Measurements from ENCODE around the gene SYNGAP1.
"Not testable (repeated sequence)": the region's sequence is repeated elsewhere in the genome, so short reads cannot be mapped to it uniquely, and the experiment has no call there.

SYNGAP1 gene

DNA sequence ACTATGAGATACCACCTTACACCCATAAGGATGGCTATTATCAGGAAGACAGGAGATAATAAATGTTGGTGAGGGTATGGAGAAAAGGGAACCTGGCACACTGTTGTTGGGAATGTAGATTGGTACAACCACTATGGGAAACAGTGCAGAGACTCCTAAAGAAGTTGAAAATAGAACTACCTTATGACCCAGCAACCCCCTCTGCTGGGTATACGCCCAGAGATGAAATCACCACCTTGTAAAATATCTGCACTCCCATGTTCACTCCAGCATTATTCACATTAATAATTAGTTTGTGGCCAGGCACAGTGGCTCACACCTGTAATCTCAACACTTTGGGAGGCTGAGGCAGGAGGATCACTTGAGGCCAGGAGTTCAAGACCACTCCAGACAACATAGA lies 61.3 kb downstream of the SYNGAP1 start:
- Mint-ChIP-seq H3K36me3 (no peaks in the 10 kb centered on the region), H3K4me1 (no peaks in the 10 kb centered on the region), H3K27me3 (peaks cover 23% of the 10 kb centered on the region), H3K4me3 (no peak overlapping the region), H3K9me3 (no peaks in the 10 kb centered on the region), H3K27ac (no peak overlapping the region)
- DNase-seq = peak; percentile 29
- CTCF ChIA-PET = no interaction called here

DNA sequence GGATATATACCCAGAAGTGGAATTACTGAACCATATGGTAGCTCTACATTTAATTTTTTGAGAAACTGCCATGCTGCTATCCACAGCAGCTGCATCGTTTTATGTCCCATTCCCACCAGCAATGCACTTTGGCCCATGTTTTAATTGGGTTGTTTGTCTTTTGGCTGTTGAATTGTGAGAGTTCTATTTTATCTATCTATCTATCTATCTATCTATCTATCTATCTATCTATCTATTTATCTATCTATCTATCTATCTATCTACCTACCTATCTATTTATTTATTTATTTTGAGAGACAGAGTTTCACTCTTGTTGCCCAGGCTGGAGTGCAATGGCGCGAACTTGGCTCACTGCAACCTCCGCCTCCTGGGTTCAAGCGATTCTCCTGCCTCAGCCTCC lies 62.8 kb downstream of the SYNGAP1 start:
- H3K36me3 Mint-ChIP-seq, H3K27ac Mint-ChIP-seq, H3K4me1 Mint-ChIP-seq, CTCF ChIA-PET, H3K4me3 Mint-ChIP-seq, H3K9me3 Mint-ChIP-seq, DNase-seq: not testable (repeated sequence)
- H3K27me3 Mint-ChIP-seq = peaks cover 30% of the 10 kb centered on the region

DNA sequence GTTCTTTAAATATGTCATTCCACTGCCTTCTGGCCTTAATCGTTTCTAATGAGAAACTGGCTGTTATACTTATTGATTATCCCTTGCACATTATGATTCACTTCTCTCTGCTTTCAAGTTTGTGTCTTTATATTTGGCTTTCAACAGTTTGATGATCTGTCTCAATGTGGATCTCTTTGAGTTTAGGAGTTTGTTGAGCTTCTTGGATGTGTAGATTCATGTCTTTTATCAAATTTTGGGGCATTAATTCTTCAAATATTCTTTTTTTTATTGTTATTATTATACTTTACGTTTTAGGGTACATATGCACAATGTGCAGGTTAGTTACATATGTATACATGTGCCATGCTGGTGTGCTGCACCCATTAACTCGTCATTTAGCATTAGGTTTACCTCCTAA lies 63.8 kb downstream of the SYNGAP1 start:
- no peaks in the 10 kb centered on the region for H3K4me1 Mint-ChIP-seq
- peaks cover 31% of the 10 kb centered on the region for H3K27me3 Mint-ChIP-seq
- CTCF ChIA-PET = no interaction called here
- H3K4me3 Mint-ChIP-seq = no peak overlapping the region
- no peak for DNase-seq
- no peaks in the 10 kb centered on the region for H3K36me3 Mint-ChIP-seq
- no peaks in the 10 kb centered on the region for H3K9me3 Mint-ChIP-seq
- H3K27ac Mint-ChIP-seq = no peak overlapping the region

DNA sequence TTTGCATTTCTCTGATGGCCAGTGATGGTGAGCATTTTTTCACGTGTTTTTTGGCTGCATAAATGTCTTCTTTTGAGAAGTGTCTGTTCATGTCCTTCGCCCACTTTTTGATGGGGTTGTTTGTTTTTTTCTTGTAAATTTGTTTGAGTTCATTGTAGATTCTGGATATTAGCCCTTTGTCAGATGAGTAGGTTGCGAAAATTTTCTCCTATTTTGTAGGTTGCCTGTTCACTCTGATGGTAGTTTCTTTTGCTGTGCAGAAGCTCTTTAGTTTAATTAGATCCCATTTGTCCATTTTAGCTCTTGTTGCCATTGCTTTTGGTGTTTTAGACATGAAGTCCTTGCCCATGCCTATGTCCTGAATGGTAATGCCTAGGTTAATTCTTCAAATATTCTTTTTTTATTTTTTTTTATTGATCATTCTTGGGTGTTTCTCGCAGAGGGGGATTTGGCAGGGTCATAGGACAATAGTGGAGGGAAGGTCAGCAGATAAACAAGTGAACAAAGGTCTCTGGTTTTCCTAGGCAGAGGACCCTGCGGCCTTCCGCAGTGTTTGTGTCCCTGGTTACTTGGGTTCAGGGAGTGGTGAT lies 64.9 kb downstream of the SYNGAP1 start:
- H3K36me3 Mint-ChIP-seq, H3K4me1 Mint-ChIP-seq, CTCF ChIA-PET, H3K27ac Mint-ChIP-seq, H3K9me3 Mint-ChIP-seq, DNase-seq, H3K4me3 Mint-ChIP-seq: not testable (repeated sequence)
- peaks cover 30% of the 10 kb centered on the region for H3K27me3 Mint-ChIP-seq

DNA sequence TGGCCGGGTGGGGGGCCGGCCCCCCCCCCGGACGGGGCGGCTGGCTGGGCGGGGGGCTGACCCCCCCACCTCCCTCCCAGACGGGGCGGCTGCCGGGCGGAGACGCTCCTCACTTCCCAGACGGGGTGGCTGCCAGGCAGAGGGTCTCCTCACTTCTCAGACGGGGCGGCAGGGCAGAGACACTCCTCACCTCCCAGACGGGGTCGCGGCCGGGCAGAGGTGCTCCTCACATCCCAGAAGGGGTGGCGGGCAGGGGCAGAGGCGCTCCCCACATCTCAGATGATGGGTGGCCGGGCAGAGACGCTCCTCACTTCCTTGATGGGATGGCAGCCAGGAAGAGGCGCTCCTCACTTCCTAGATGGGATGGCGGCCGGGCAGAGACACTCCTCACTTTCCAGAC lies 65.8 kb downstream of the SYNGAP1 start:
- H3K4me1 Mint-ChIP-seq, DNase-seq, H3K9me3 Mint-ChIP-seq, H3K36me3 Mint-ChIP-seq, H3K4me3 Mint-ChIP-seq, CTCF ChIA-PET, H3K27ac Mint-ChIP-seq: not testable (repeated sequence)
- H3K27me3 Mint-ChIP-seq = peaks cover 31% of the 10 kb centered on the region

DNA sequence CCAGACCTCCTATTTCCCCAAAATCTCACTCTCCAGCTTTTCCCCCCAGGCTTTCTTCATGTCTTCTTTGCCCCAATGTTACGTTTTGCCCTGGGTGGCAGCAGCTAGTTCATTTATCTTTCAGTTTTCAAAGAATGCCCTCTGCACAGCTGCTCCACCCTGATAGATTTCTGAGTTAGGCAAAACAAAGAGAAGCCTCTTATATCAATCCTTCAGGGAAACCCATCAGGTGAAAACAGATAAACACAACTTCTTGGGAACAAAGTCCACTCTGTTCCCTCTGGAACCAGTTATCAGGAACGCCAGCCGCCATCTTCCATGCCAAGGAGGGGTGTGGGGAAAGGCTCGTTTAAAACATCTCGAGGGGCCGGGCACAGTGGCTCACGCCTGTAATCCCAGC lies 68.5 kb downstream of the SYNGAP1 start:
- CTCF ChIA-PET = no interaction called here
- no peaks in the 10 kb centered on the region for H3K4me1 Mint-ChIP-seq
- peaks cover 34% of the 10 kb centered on the region for H3K27me3 Mint-ChIP-seq
- no peak overlapping the region for H3K27ac Mint-ChIP-seq
- H3K4me3 Mint-ChIP-seq = no peak overlapping the region
- no peak for DNase-seq
- no peaks in the 10 kb centered on the region for H3K36me3 Mint-ChIP-seq
- no peaks in the 10 kb centered on the region for H3K9me3 Mint-ChIP-seq

DNA sequence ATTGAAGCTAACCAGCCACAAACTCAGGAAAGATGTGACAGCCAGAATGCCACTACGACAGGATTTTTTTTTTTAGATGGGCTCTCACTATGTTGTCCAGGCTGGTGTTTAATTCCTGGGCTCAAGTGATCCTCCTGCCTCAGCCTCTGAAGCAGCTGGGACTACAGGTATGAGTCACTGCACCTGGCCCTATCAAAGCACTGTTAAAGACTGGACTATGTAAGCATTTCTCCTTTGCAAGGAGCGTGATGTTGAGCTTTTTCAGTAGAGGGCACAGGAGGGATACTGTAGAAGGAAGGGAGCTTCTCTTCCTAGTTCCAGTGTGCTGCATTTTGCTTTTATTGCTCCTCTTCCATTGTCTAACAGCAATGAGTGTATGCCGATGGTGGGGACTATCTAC lies 70.3 kb downstream of the SYNGAP1 start:
- Mint-ChIP-seq H3K4me3 (no peak overlapping the region), H3K9me3 (no peaks in the 10 kb centered on the region), H3K27ac (no peak overlapping the region), H3K27me3 (peaks cover 49% of the 10 kb centered on the region), H3K36me3 (no peaks in the 10 kb centered on the region), H3K4me1 (no peaks in the 10 kb centered on the region)
- CTCF ChIA-PET = interaction anchor here (0.6 to 1.0 kb wide), 2 partner anchors 47 to 188 kb away, joined by 4 to 5 read pairs; no protein-coding TSS in a partner anchor
- no peak for DNase-seq

DNA sequence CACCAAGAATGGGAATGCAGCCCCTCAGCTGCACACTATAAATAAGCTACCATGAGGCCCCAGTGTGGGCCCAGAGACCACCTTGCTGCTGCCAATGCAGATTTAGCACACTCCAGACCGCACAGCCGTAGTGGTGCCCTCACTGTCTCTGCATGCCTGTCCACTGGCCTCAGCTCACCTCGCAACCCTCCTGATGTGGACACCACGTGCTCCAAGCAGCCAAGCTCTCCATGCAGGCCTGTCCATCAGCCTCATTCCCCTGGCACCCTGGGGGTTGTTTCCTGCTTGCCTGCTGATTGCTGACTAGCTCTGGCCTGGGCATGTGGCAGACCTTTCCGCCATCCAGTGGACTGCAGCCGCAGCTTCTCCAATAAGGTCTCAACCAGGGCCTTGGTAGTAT lies 70.8 kb downstream of the SYNGAP1 start:
- no peak for DNase-seq
- no peaks in the 10 kb centered on the region for H3K36me3 Mint-ChIP-seq
- no peaks in the 10 kb centered on the region for H3K9me3 Mint-ChIP-seq
- CTCF ChIA-PET = interaction anchor here (1.0 kb wide), 1 partner anchor 46 kb away, joined by 4 read pairs; no protein-coding TSS in a partner anchor
- no peaks in the 10 kb centered on the region for H3K4me1 Mint-ChIP-seq
- no peak overlapping the region for H3K4me3 Mint-ChIP-seq
- H3K27me3 Mint-ChIP-seq = peaks cover 48% of the 10 kb centered on the region
- H3K27ac Mint-ChIP-seq = no peak overlapping the region

DNA sequence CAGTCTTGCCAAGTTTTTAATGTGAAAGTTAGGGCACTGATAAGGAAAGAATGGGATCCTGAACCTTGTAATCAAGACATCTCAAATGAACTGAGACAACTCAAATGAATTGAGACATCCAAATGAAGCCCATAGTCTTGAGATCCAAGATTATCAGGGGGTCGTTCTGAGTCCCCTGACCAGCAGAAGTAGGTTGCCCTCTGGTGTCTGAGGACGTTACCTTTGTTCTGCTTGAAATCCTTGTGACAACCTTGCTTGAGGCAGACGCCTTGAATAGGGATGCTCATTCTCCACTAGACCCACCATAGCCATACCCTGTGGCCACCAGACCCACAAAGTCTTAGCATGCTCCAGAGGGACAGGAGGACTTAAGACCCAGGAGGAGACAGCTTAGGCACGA lies 72.2 kb downstream of the SYNGAP1 start:
- Mint-ChIP-seq H3K4me3 (no peak overlapping the region), H3K27me3 (peaks cover 40% of the 10 kb centered on the region), H3K4me1 (no peaks in the 10 kb centered on the region), H3K9me3 (no peaks in the 10 kb centered on the region), H3K27ac (no peak overlapping the region), H3K36me3 (no peaks in the 10 kb centered on the region)
- CTCF ChIA-PET = interaction anchor here (0.7 to 1.1 kb wide), 2 partner anchors 76 to 93 kb away, joined by 3 read pairs; no protein-coding TSS in a partner anchor
- no peak for DNase-seq

DNA sequence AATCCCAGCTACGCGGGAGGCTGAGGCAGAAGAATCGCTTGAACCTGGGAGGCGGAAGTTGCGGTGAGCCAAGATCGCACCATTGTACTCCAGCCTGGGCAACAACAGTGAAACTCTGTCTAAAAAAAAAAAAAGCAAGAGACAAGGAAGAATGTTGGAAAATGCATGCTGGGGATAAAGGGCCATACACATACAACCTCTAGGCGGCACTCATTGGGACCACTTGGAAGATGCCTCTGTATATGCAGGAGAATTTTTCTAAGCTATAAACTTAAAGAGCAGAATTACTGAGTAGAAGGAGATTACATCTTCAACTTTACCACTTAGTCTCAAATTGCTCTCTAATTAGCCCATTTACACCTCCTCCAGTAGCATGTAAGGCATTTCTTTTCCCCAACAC lies 77.3 kb downstream of the SYNGAP1 start:
- CTCF ChIA-PET = no interaction called here
- Mint-ChIP-seq H3K36me3 (no peaks in the 10 kb centered on the region), H3K9me3 (no peaks in the 10 kb centered on the region), H3K4me1 (no peaks in the 10 kb centered on the region), H3K27me3 (peaks cover 41% of the 10 kb centered on the region), H3K4me3 (no peak overlapping the region), H3K27ac (no peak overlapping the region)
- no peak for DNase-seq

DNA sequence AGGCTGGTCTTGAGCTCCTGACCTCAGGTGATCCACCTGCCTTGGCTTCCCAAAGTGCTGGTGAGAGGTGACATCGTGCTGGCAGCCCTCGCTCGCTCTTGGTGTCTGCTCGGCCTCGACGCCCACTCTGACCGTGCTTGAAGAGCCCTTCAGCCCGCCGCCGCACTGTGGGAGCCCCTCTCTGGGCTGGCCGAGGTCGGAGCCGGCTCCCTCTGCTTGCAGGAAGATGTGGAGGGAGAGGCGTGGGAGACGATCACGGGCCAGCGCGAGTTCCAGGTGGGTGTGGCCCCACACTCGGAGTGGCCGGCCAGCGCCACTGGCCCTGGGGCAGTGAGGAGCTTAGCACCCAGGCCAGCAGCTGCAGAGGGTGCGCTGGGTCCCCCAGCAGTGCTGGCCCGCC lies 82.6 kb downstream of the SYNGAP1 start:
- Mint-ChIP-seq H3K4me3 (no peak overlapping the region), H3K4me1 (no peaks in the 10 kb centered on the region), H3K9me3 (peaks cover 2% of the 10 kb centered on the region), H3K36me3 (no peaks in the 10 kb centered on the region), H3K27ac (no peak overlapping the region), H3K27me3 (peaks cover 30% of the 10 kb centered on the region)
- no peak for DNase-seq
- CTCF ChIA-PET = no interaction called here

DNA sequence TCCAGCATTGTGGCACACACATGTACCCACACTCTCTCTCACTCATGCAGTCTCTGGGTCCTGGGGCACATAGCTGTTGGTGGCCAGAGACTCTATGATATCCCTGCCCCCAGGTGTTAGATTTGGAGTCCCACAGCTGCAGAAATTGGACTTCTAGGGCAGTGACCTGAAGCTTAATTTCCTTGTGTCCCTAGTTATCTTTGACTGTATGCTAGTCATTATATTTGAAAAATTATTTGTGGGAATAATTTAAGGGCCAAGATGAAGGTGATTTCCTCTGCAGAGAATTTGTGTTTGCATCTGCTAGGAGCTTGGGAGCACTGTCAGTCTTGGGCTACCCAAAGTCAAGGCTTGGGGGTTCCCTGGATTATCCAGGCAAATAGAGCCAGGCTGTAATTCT lies 84.6 kb downstream of the SYNGAP1 start:
- Mint-ChIP-seq H3K4me3 (no peak overlapping the region), H3K36me3 (no peaks in the 10 kb centered on the region), H3K9me3 (peaks cover 2% of the 10 kb centered on the region), H3K27me3 (peaks cover 28% of the 10 kb centered on the region), H3K27ac (no peak overlapping the region), H3K4me1 (no peaks in the 10 kb centered on the region)
- no peak for DNase-seq
- CTCF ChIA-PET = no interaction called here
